Nephron (organoid): ENCODE measurements around the gene FEZ2.

ENCODE experiments used
- H3K27ac Mint-ChIP-seq, 3 experiments: 2 replicates each; pipeline ENCODE4 v1.8.0; 2020; ENCODE audit warnings: mixed read lengths in 3 of 3, mild to moderate bottlenecking in 2 of 3, moderate library complexity in 1 of 3
- H3K27me3 Mint-ChIP-seq: 2 replicates; pipeline ENCODE4 v1.8.0; 2021; ENCODE audit warnings: low read depth, mild to moderate bottlenecking, moderate library complexity, mixed read lengths
- H3K36me3 Mint-ChIP-seq: 2 replicates; pipeline ENCODE4 v1.8.0; 2020; ENCODE audit warnings: low read depth, mixed read lengths
- H3K4me1 Mint-ChIP-seq: 2 replicates; pipeline ENCODE4 v1.8.0; 2020; ENCODE audit warnings: mixed read lengths
- H3K4me3 Mint-ChIP-seq, 3 experiments: 2 replicates each; pipeline ENCODE4 v1.8.0; 2020; ENCODE audit warnings: mild to moderate bottlenecking in 3 of 3, mixed read lengths in 3 of 3, moderate library complexity in 2 of 3
- H3K9me3 Mint-ChIP-seq: 2 replicates; pipeline ENCODE4 v1.8.0; 2020; ENCODE audit warnings: mixed read lengths
- CTCF ChIP-seq, 3 experiments: fragments of 200-600 bp; sonication (generic); IDR thresholded peaks; one replicate each; pipeline ENCODE4 v1.5.0; 2021; ENCODE audit warnings: antibody characterized with exemption in 3 of 3; ENCODE audit not compliant: unreplicated experiment in 3 of 3

FEZ2 gene

GRCh38 chr2:36597003-36597531, 901 bp downstream of the FEZ2 start:
- Mint-ChIP-seq H3K4me1 (peaks cover 28% of the 10 kb centered on the region), H3K27ac (peak overlapping the region; percentile 10 to 86 (median 78)), H3K9me3 (no peaks in the 10 kb centered on the region), H3K4me3 (peak overlapping the region; percentile 92 to 96 (median 93)), H3K36me3 (peaks cover 38% of the 10 kb centered on the region), H3K27me3 (no peaks in the 10 kb centered on the region)
- TF ChIP-seq CTCF (IDR thresholded peaks at IDR 0.05; ENCODE audit: unreplicated experiment in 3 of 3) = no peak

- Mint-ChIP-seq H3K9me3 (no peaks in the 10 kb centered on the region), H3K27ac (no peak overlapping the region), H3K4me1 (peaks cover 28% of the 10 kb centered on the region), H3K4me3 (peak overlapping the region; percentile 92 to 96 (median 93)), H3K27me3 (no peaks in the 10 kb centered on the region), H3K36me3 (peaks cover 38% of the 10 kb centered on the region)
- no peak for TF ChIP-seq CTCF (IDR thresholded peaks at IDR 0.05; ENCODE audit: unreplicated experiment in 3 of 3)
Observed at GRCh38 chr2:36596397-36596796, 1.6 kb downstream of the FEZ2 start.

GRCh38 chr2:36594849-36595248, 3.1 kb downstream of the FEZ2 start:
- Mint-ChIP-seq H3K36me3 (peaks cover 41% of the 10 kb centered on the region), H3K27ac (no peak overlapping the region), H3K4me3 (peak overlapping the region in 2 of 3 experiments; percentile 12 to 76), H3K27me3 (no peaks in the 10 kb centered on the region), H3K9me3 (no peaks in the 10 kb centered on the region), H3K4me1 (peaks cover 31% of the 10 kb centered on the region)
- no peak for TF ChIP-seq CTCF (IDR thresholded peaks at IDR 0.05; ENCODE audit: unreplicated experiment in 3 of 3)

- H3K9me3 Mint-ChIP-seq = no peaks in the 10 kb centered on the region
- no peak for TF ChIP-seq CTCF (IDR thresholded peaks at IDR 0.05; ENCODE audit: unreplicated experiment in 3 of 3)
- no peak overlapping the region for H3K4me3 Mint-ChIP-seq
- peaks cover 45% of the 10 kb centered on the region for H3K36me3 Mint-ChIP-seq
- peaks cover 16% of the 10 kb centered on the region for H3K4me1 Mint-ChIP-seq
- H3K27me3 Mint-ChIP-seq = no peaks in the 10 kb centered on the region
- H3K27ac Mint-ChIP-seq = peak overlapping the region in 2 of 3 experiments; percentile 15 to 20
Observed at GRCh38 chr2:36589230-36589630, 8.7 kb downstream of the FEZ2 start.

- Mint-ChIP-seq H3K4me3 (no peak overlapping the region), H3K9me3 (no peaks in the 10 kb centered on the region), H3K36me3 (peaks cover 54% of the 10 kb centered on the region), H3K27me3 (no peaks in the 10 kb centered on the region), H3K4me1 (peaks cover 20% of the 10 kb centered on the region), H3K27ac (no peak overlapping the region)
- TF ChIP-seq CTCF (IDR thresholded peaks at IDR 0.05; ENCODE audit: unreplicated experiment in 3 of 3) = no peak
Observed at GRCh38 chr2:36587556-36587955, 10.4 kb downstream of the FEZ2 start.

GRCh38 chr2:36587101-36587500, 10.9 kb downstream of the FEZ2 start:
- peaks cover 23% of the 10 kb centered on the region for H3K4me1 Mint-ChIP-seq
- H3K36me3 Mint-ChIP-seq = peaks cover 58% of the 10 kb centered on the region
- no peak for TF ChIP-seq CTCF (IDR thresholded peaks at IDR 0.05; ENCODE audit: unreplicated experiment in 3 of 3)
- no peak overlapping the region for H3K27ac Mint-ChIP-seq
- H3K4me3 Mint-ChIP-seq = no peak overlapping the region
- no peaks in the 10 kb centered on the region for H3K9me3 Mint-ChIP-seq
- H3K27me3 Mint-ChIP-seq = no peaks in the 10 kb centered on the region
